H4 (cell line): ENCODE results near the gene PSPN. TPM values are rescaled to one million over a fixed set of nuclear protein-coding genes. Genes with fewer than 3 reads are reported as not detected.

Source experiments
- DNase-seq: peaks from one replicate; pipeline ENCODE4 v3.0.0-alpha.2; 2015; ENCODE audit warnings: low spot score
- total RNA-seq: library from RNA; depleted of rRNA; stranded (reverse); fragments of >200 nt; shearing (Covaris generic); gene quantifications from 2 replicates; pipeline ENCODE4 v1.2.3, GENCODE V29; 2014; rRNA removed

The PSPN gene
- total RNA-seq, 1 experiment from 2014 or later: 0.77 TPM

DNA sequence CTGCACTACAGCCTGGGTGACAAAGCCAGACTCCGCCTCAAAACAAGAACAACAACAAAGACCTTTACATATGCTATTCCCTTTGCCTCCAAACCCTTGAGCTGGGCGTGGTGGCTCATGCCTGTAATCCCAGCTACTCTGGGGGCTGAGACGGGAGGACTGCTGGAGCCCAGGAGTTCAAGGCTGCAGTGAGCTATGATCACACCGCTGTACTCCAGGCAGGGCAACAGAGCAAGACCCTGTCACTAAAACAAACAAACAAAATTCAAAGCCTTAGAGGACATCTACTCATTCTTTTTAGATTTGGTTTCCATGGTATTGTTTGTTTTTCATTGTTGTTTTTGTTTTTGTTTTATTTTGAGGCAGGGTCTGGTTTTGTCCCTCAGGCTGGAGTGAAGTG is 50.1 kb downstream of the PSPN start:
- DNase-seq: no peak

Other genes with a start within 250 kb of the PSPN start
- not detected in 2 replicates for gene ACSBG2, start 240.3 kb downstream of the PSPN start, total RNA-seq
- 8.1 and 9.6 TPM in 2 replicates for gene MLLT1, start 96.0 kb downstream of the PSPN start, total RNA-seq
- gene ACER1, start 42.3 kb downstream of the PSPN start, total RNA-seq: not detected in 2 replicates
- 76.4 and 122 TPM in 2 replicates for gene CLPP, start 14.4 kb downstream of the PSPN start, total RNA-seq
- 28.1 and 30.8 TPM in 2 replicates for gene ALKBH7, start 3.1 kb downstream of the PSPN start, total RNA-seq
- gene GTF2F1, start 17.2 kb upstream of the PSPN start, total RNA-seq: 41.1 and 48.4 TPM in 2 replicates
- gene KHSRP, start 48.9 kb upstream of the PSPN start, total RNA-seq: 48.5 and 54.7 TPM in 2 replicates
- not detected in 2 replicates for gene SLC25A41, start 57.8 kb upstream of the PSPN start, total RNA-seq
- 16.1 and 16.6 TPM in 2 replicates for gene SLC25A23, start 83.9 kb upstream of the PSPN start, total RNA-seq
- not detected in 2 replicates for gene CRB3, start 88.3 kb upstream of the PSPN start, total RNA-seq
- gene DENND1C, start 105.9 kb upstream of the PSPN start, total RNA-seq: 0.19 TPM in 1 of 2 replicates, not detected in the other
- 0.87 and 9.2 TPM in 2 replicates for gene TUBB4A, start 126.4 kb upstream of the PSPN start, total RNA-seq
- 17.8 and 18.6 TPM in 2 replicates for gene TNFSF9, start 155.1 kb upstream of the PSPN start, total RNA-seq
- 0.12 TPM in 1 of 2 replicates, not detected in the other for gene CD70, start 215.2 kb upstream of the PSPN start, total RNA-seq